Muscle layer of colon (tissue), 2 donors: ENCODE results near the gene HNRNPUL1.

Experiments
- H3K27ac ChIP-seq: one replicate; pipeline ENCODE4 v1.7.0; 2013; ENCODE audit warnings: low read depth, mild to moderate bottlenecking, low read length, moderate library complexity
- H3K27me3 ChIP-seq, 2 donors: one replicate each; pipeline ENCODE4 v1.7.0; 2013; ENCODE audit warnings: low read length in 2 of 2, mild to moderate bottlenecking in 2 of 2; ENCODE audit not compliant: insufficient read depth in 2 of 2, control insufficient read depth in 1 of 2
- H3K36me3 ChIP-seq: one replicate; pipeline ENCODE4 v1.7.0; 2013; ENCODE audit warnings: mild to moderate bottlenecking, low read length; ENCODE audit not compliant: insufficient read depth
- H3K4me1 ChIP-seq: one replicate; pipeline ENCODE4 v1.7.0; 2013; ENCODE audit warnings: mild to moderate bottlenecking, low read length; ENCODE audit not compliant: insufficient read depth
- H3K4me3 ChIP-seq, 2 donors: one replicate each; pipeline ENCODE4 v1.7.0; 2013; ENCODE audit warnings: low read length in 2 of 2, low read depth in 1 of 2, mild to moderate bottlenecking in 1 of 2, moderate library complexity in 1 of 2
- H3K9ac ChIP-seq: one replicate; pipeline ENCODE4 v1.7.0; 2013; ENCODE audit warnings: low read length
- H3K9me3 ChIP-seq: one replicate; pipeline ENCODE4 v1.7.0; 2013; ENCODE audit warnings: mild to moderate bottlenecking, low read length
- donor health status: abdominal sarcoma.
- donor health status: Adenocarcinoma of cecum.

HNRNPUL1 gene

GRCh38 chr19:41263042-41263849, 926 bp upstream of the HNRNPUL1 start:
- H3K4me1 ChIP-seq = peaks cover 30% of the 10 kb centered on the region
- no peaks in the 10 kb centered on the region for H3K27me3 ChIP-seq
- H3K9me3 ChIP-seq = no peaks in the 10 kb centered on the region
- H3K4me3 ChIP-seq = peak overlapping the region; percentile 55 to 97
- peak overlapping the region; percentile 66 for H3K27ac ChIP-seq
- peak overlapping the region; percentile 93 for H3K9ac ChIP-seq
- peaks cover 20% of the 10 kb centered on the region for H3K36me3 ChIP-seq

- peak overlapping the region; percentile 94 for H3K27ac ChIP-seq
- peaks cover 20% of the 10 kb centered on the region for H3K36me3 ChIP-seq
- H3K4me3 ChIP-seq = peak overlapping the region; percentile 84 to 88
- H3K9ac ChIP-seq = peak overlapping the region; percentile 80
- no peaks in the 10 kb centered on the region for H3K9me3 ChIP-seq
- peaks cover 30% of the 10 kb centered on the region for H3K4me1 ChIP-seq
- H3K27me3 ChIP-seq = no peaks in the 10 kb centered on the region
Measured at GRCh38 chr19:41264581-41265394, 616 bp downstream of the HNRNPUL1 start.

GRCh38 chr19:41265395-41266153, 1.4 kb downstream of the HNRNPUL1 start:
- Histone ChIP-seq H3K9me3 (no peaks in the 10 kb centered on the region), H3K4me3 (peak overlapping the region; percentile 84 to 88), H3K9ac (peak overlapping the region; percentile 80), H3K36me3 (peaks cover 25% of the 10 kb centered on the region), H3K27ac (peak overlapping the region; percentile 94), H3K4me1 (peaks cover 30% of the 10 kb centered on the region), H3K27me3 (no peaks in the 10 kb centered on the region)

- H3K36me3 ChIP-seq = peaks cover 60% of the 10 kb centered on the region
- no peak overlapping the region for H3K4me3 ChIP-seq
- no peaks in the 10 kb centered on the region for H3K27me3 ChIP-seq
- H3K27ac ChIP-seq = no peak overlapping the region
- H3K9ac ChIP-seq = no peak overlapping the region
- no peaks in the 10 kb centered on the region for H3K9me3 ChIP-seq
- peaks cover 30% of the 10 kb centered on the region for H3K4me1 ChIP-seq
Measured at GRCh38 chr19:41269055-41269454, 4.9 kb downstream of the HNRNPUL1 start.

GRCh38 chr19:41269571-41269970, 5.4 kb downstream of the HNRNPUL1 start:
- no peak overlapping the region for H3K4me3 ChIP-seq
- no peak overlapping the region for H3K9ac ChIP-seq
- no peak overlapping the region for H3K27ac ChIP-seq
- H3K27me3 ChIP-seq = no peaks in the 10 kb centered on the region
- no peaks in the 10 kb centered on the region for H3K9me3 ChIP-seq
- H3K36me3 ChIP-seq = peaks cover 65% of the 10 kb centered on the region
- peaks cover 30% of the 10 kb centered on the region for H3K4me1 ChIP-seq

GRCh38 chr19:41273076-41273475, 8.9 kb downstream of the HNRNPUL1 start:
- Histone ChIP-seq H3K27ac (no peak overlapping the region), H3K27me3 (no peaks in the 10 kb centered on the region), H3K4me3 (no peak overlapping the region), H3K36me3 (peaks cover 89% of the 10 kb centered on the region), H3K9ac (no peak overlapping the region), H3K9me3 (no peaks in the 10 kb centered on the region), H3K4me1 (peaks cover 2% of the 10 kb centered on the region)

- Histone ChIP-seq H3K9me3 (no peaks in the 10 kb centered on the region), H3K27ac (no peak overlapping the region), H3K27me3 (no peaks in the 10 kb centered on the region), H3K4me3 (no peak overlapping the region), H3K9ac (no peak overlapping the region), H3K36me3 (peaks cover 90% of the 10 kb centered on the region), H3K4me1 (no peaks in the 10 kb centered on the region)
Measured at GRCh38 chr19:41274802-41275201, 10.6 kb downstream of the HNRNPUL1 start.

GRCh38 chr19:41276231-41276630, 12.1 kb downstream of the HNRNPUL1 start:
- Histone ChIP-seq H3K9me3 (no peaks in the 10 kb centered on the region), H3K9ac (no peak overlapping the region), H3K4me3 (no peak overlapping the region), H3K4me1 (no peaks in the 10 kb centered on the region), H3K36me3 (peaks cover 92% of the 10 kb centered on the region), H3K27me3 (no peaks in the 10 kb centered on the region), H3K27ac (no peak overlapping the region)

GRCh38 chr19:41278478-41278877, 14.3 kb downstream of the HNRNPUL1 start:
- peaks cover 82% of the 10 kb centered on the region for H3K36me3 ChIP-seq

GRCh38 chr19:41288673-41289530, 24.7 kb downstream of the HNRNPUL1 start:
- peaks cover 72% of the 10 kb centered on the region for H3K36me3 ChIP-seq

More at GRCh38 chr19:41278478-41278877, 14.3 kb downstream of the HNRNPUL1 start:
- Histone ChIP-seq H3K4me1 (no peaks in the 10 kb centered on the region), H3K4me3 (no peak overlapping the region), H3K9me3 (no peaks in the 10 kb centered on the region), H3K27me3 (no peaks in the 10 kb centered on the region), H3K9ac (no peak overlapping the region), H3K27ac (no peak overlapping the region)

More at GRCh38 chr19:41288673-41289530, 24.7 kb downstream of the HNRNPUL1 start:
- H3K4me1 ChIP-seq = no peaks in the 10 kb centered on the region
- no peaks in the 10 kb centered on the region for H3K27me3 ChIP-seq
- H3K27ac ChIP-seq = no peak overlapping the region
- H3K4me3 ChIP-seq = no peak overlapping the region
- H3K9me3 ChIP-seq = no peaks in the 10 kb centered on the region
- no peak overlapping the region for H3K9ac ChIP-seq
